GOT3 (cell line): Measurements from ENCODE around the gene CNTLN.
"Not testable (repeated sequence)": the region's sequence is repeated elsewhere in the genome, so short reads cannot be mapped to it uniquely, and the experiment has no call there.

Source experiments
- DNase-seq: peaks from one replicate; lab custom pipeline; 2025; ENCODE audit warnings: mixed read lengths; lab: John Stamatoyannopoulos, UW

Gene CNTLN

GRCh38 chr9:17491780-17492179 is 356.9 kb downstream of the CNTLN start:
- DNase-seq: no peak

- no peak for DNase-seq
Measured at GRCh38 chr9:17503196-17503595, 368.4 kb downstream of the CNTLN start.

GRCh38 chr9:17509151-17509550 is 374.3 kb downstream of the CNTLN start:
- no peak for DNase-seq

GRCh38 chr9:17509701-17510100 is 374.9 kb downstream of the CNTLN start:
- DNase-seq: no peak

- no peak for DNase-seq
Measured at GRCh38 chr9:17519761-17520160, 384.9 kb downstream of the CNTLN start.

GRCh38 chr9:17520268-17521064 is 385.6 kb downstream of the CNTLN start:
- no peak for DNase-seq

- DNase-seq: no peak
Measured at GRCh38 chr9:17521100-17521855, 386.4 kb downstream of the CNTLN start.

GRCh38 chr9:17526726-17527125 is 391.9 kb downstream of the CNTLN start:
- not testable (repeated sequence) for DNase-seq

- no peak for DNase-seq
Measured at GRCh38 chr9:17528859-17529258, 394.0 kb downstream of the CNTLN start.

GRCh38 chr9:17531642-17532254 is 396.9 kb downstream of the CNTLN start:
- no peak for DNase-seq

GRCh38 chr9:17532461-17532860 is 397.6 kb downstream of the CNTLN start:
- no peak for DNase-seq

GRCh38 chr9:17535176-17535575 is 400.3 kb downstream of the CNTLN start:
- no peak for DNase-seq

- no peak for DNase-seq
Measured at GRCh38 chr9:17536027-17536426, 401.2 kb downstream of the CNTLN start.

- no peak for DNase-seq
Measured at GRCh38 chr9:17551023-17551422, 416.2 kb downstream of the CNTLN start.
